OCI-LY1 (cell line): ENCODE data around the gene CDK2.
"Not testable (repeated sequence)": the region's sequence is repeated elsewhere in the genome, so short reads cannot be mapped to it uniquely, and the experiment has no call there.

Source experiments
- H2AFZ ChIP-seq: fragments of 200-600 bp; sonication (generic), shearing (Covaris generic); 2 replicates; pipeline ENCODE4 v1.6.0; 2014; ENCODE audit warnings: antibody characterized with exemption, mild to moderate bottlenecking, low read length
- H3F3A ChIP-seq: fragments of 200-600 bp; sonication (generic), shearing (Covaris generic); 2 replicates; pipeline ENCODE4 v1.6.0; 2014; ENCODE audit warnings: mild to moderate bottlenecking, antibody characterized with exemption, low read length, moderate library complexity; ENCODE audit not compliant: insufficient read depth
- H3K27ac ChIP-seq: fragments of 200-600 bp; sonication (generic); 2 replicates; pipeline ENCODE4 v1.5.1; 2014; ENCODE audit warnings: low read length, mixed run types, mild to moderate bottlenecking, low read depth; ENCODE audit not compliant: poor library complexity, severe bottlenecking
- H3K27me3 ChIP-seq: fragments of 200-600 bp; sonication (generic); 2 replicates; pipeline ENCODE4 v1.6.0; 2014; ENCODE audit warnings: antibody characterized with exemption, mild to moderate bottlenecking, low read length, moderate library complexity; ENCODE audit not compliant: insufficient read depth
- H3K36me3 ChIP-seq: fragments of 200-600 bp; sonication (generic); 2 replicates; pipeline ENCODE4 v1.6.1; 2014; ENCODE audit warnings: mild to moderate bottlenecking, antibody characterized with exemption, low read length, moderate library complexity, mixed read lengths; ENCODE audit not compliant: insufficient read depth
- H3K4me1 ChIP-seq: fragments of 200-600 bp; sonication (generic); 2 replicates; pipeline ENCODE4 v1.5.1; 2014; ENCODE audit warnings: mild to moderate bottlenecking, low read length, moderate library complexity; ENCODE audit not compliant: insufficient read depth, severe bottlenecking
- H3K4me2 ChIP-seq: fragments of 200-600 bp; sonication (generic), shearing (Covaris generic); 2 replicates; pipeline ENCODE4 v1.6.1; 2014; ENCODE audit warnings: low read length
- H3K4me3 ChIP-seq: fragments of 200-600 bp; sonication (generic); 2 replicates; pipeline ENCODE4 v1.5.1; 2014; ENCODE audit warnings: low read length, low read depth, mild to moderate bottlenecking, mixed read lengths; ENCODE audit not compliant: poor library complexity, severe bottlenecking
- H3K79me2 ChIP-seq: fragments of 200-600 bp; shearing (Covaris generic); 2 replicates; pipeline ENCODE4 v1.6.1; 2016; ENCODE audit warnings: mixed run types, low read length, mixed read lengths; ENCODE audit not compliant: insufficient read depth
- H3K9ac ChIP-seq: fragments of 200-600 bp; sonication (generic), shearing (Covaris generic); 2 replicates; pipeline ENCODE4 v1.6.1; 2014; ENCODE audit warnings: mild to moderate bottlenecking, low read length, mixed read lengths
- H3K9me2 ChIP-seq: fragments of 200-600 bp; sonication (generic), shearing (Covaris generic); 2 replicates; pipeline ENCODE4 v1.6.1; 2014; ENCODE audit warnings: low read depth, mild to moderate bottlenecking, low read length, mixed read lengths
- H3K9me3 ChIP-seq: fragments of 200-600 bp; shearing (Covaris generic); 2 replicates; pipeline ENCODE4 v1.6.1; 2014; ENCODE audit warnings: low read length, mixed read lengths
- H4K20me1 ChIP-seq: fragments of 200-600 bp; sonication (generic), shearing (Covaris generic); 2 replicates; pipeline ENCODE4 v1.6.0; 2016; ENCODE audit warnings: mild to moderate bottlenecking, low read length; ENCODE audit not compliant: insufficient read depth
- CTCF ChIP-seq: fragments of 200-600 bp; sonication (generic), shearing (Covaris generic); IDR thresholded peaks from 2 replicates; pipeline ENCODE4 v1.5.1; 2017; ENCODE audit warnings: mild to moderate bottlenecking, antibody characterized with exemption, low read length, moderate library complexity, mixed read lengths
- EZH2 ChIP-seq: fragments of 200-600 bp; sonication (generic), shearing (Covaris generic); IDR thresholded peaks from 2 replicates; pipeline ENCODE4 v1.8.0; 2017; ENCODE audit warnings: borderline replicate concordance, mixed run types, mild to moderate bottlenecking, antibody characterized with exemption, low read length, moderate library complexity, mixed read lengths

Gene CDK2

GRCh38 chr12:55966408-55967281 is at the start of gene CDK2:
TSS of gene CDK2 (plus strand) at chr12:55966830. CDS start at chr12:55967009, 179 bp downstream.
- Histone ChIP-seq H3K27ac (peak within 1 kb of the TSS; percentile 22), H3K9me2 (no peaks in the 10 kb centered on the region), H3K79me2 (peaks cover 9% of the 10 kb centered on the region; the same call in 1 of the 2 replicates), H3K4me2 (peak within 1 kb of the TSS; percentile 69), H3K27me3 (no peaks in the 10 kb centered on the region), H2AFZ (no peak within 1 kb of the TSS), H3K9me3 (no peaks in the 10 kb centered on the region), H4K20me1 (no peaks in the 10 kb centered on the region), H3K4me3 (peak within 1 kb of the TSS; percentile 89), H3K4me1 (peaks cover 24% of the 10 kb centered on the region), H3F3A (no peaks in the 10 kb centered on the region), H3K36me3 (peaks cover 20% of the 10 kb centered on the region; the same call in 1 of the 2 replicates), H3K9ac (peak within 1 kb of the TSS; percentile 88)
- TF ChIP-seq EZH2 = no peak
- TF ChIP-seq CTCF = no peak

DNA sequence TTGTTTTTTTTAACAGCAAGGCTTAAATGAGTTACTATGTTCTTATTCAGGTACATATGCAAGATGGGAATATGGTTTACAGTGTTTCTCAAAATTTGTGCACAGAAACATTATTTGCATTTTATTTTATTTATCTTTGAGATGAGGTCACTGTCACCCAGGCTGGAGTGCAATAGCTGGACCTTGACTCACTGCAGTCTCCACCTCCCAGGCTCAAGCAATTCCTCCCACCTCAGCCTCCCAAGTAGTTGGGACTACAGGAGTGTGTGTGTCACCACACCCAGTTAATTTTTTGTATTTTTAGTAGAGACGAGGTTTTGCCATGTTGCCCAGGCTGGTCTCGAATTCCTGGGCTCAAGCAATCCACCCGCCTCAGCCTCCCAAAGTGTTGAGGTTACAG is 47.6 kb upstream of the CDK2 start:
- H3K9me2 ChIP-seq, H3K27me3 ChIP-seq, H4K20me1 ChIP-seq, H2AFZ ChIP-seq, H3K9me3 ChIP-seq, H3K4me2 ChIP-seq, H3F3A ChIP-seq, H3K4me3 ChIP-seq, H3K9ac ChIP-seq, H3K27ac ChIP-seq: not testable (repeated sequence)
- Histone ChIP-seq H3K4me1 (peaks cover 11% of the 10 kb centered on the region), H3K36me3 (peaks cover 84% of the 10 kb centered on the region), H3K79me2 (peaks cover 90% of the 10 kb centered on the region)

- H3K4me2 ChIP-seq = no peak overlapping the region
- no peak overlapping the region for H3K27ac ChIP-seq
- H2AFZ ChIP-seq = no peak overlapping the region
- peaks cover 80% of the 10 kb centered on the region for H3K36me3 ChIP-seq
- no peaks in the 10 kb centered on the region for H3K9me2 ChIP-seq
- peaks cover 33% of the 10 kb centered on the region for H3K4me1 ChIP-seq
- no peaks in the 10 kb centered on the region for H3F3A ChIP-seq
- H3K79me2 ChIP-seq = peaks cover 90% of the 10 kb centered on the region
- H4K20me1 ChIP-seq = no peaks in the 10 kb centered on the region
- no peak overlapping the region for H3K4me3 ChIP-seq
- H3K9ac ChIP-seq = no peak overlapping the region
- H3K9me3 ChIP-seq = no peaks in the 10 kb centered on the region
- H3K27me3 ChIP-seq = no peaks in the 10 kb centered on the region
- TF ChIP-seq CTCF (no peak), EZH2 (no peak)
Observed at GRCh38 chr12:55922126-55922525, 44.5 kb upstream of the CDK2 start.

DNA sequence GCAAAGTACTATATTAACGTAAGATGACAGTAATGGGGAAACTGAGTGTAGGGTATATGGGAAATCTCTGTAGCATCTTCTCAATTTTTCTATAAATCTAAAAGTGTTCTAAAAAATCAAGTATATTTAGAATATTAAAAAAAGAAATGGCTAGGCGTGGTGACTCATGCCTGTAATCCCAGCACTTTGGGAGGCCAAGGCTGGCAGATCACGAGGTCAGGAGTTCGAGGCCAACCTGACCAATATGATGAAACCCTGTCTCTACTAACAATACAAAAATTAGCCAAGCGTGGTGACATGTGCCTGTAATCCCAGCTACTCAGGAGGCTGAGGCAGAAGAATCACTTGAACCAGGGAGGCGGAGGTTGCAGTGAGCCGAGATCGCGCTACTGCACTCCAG is 43.0 kb upstream of the CDK2 start:
- peaks cover 75% of the 10 kb centered on the region for H3K36me3 ChIP-seq
- H4K20me1 ChIP-seq, H3K4me3 ChIP-seq, H2AFZ ChIP-seq, H3K27ac ChIP-seq, H3F3A ChIP-seq, H3K9me2 ChIP-seq, H3K4me2 ChIP-seq, H3K9me3 ChIP-seq, H3K9ac ChIP-seq, H3K27me3 ChIP-seq: not testable (repeated sequence)
- peaks cover 40% of the 10 kb centered on the region for H3K4me1 ChIP-seq
- H3K79me2 ChIP-seq = peaks cover 83% of the 10 kb centered on the region
